HCEC 1CT (cell line): Measurements from ENCODE around the gene TMOD3.
"Not testable (repeated sequence)": the region's sequence is repeated elsewhere in the genome, so short reads cannot be mapped to it uniquely, and the experiment has no call there.

Source experiments
- DNase-seq: peaks from one replicate; pipeline ENCODE4 v3.0.0-alpha.2; 2017

The TMOD3 gene

DNA sequence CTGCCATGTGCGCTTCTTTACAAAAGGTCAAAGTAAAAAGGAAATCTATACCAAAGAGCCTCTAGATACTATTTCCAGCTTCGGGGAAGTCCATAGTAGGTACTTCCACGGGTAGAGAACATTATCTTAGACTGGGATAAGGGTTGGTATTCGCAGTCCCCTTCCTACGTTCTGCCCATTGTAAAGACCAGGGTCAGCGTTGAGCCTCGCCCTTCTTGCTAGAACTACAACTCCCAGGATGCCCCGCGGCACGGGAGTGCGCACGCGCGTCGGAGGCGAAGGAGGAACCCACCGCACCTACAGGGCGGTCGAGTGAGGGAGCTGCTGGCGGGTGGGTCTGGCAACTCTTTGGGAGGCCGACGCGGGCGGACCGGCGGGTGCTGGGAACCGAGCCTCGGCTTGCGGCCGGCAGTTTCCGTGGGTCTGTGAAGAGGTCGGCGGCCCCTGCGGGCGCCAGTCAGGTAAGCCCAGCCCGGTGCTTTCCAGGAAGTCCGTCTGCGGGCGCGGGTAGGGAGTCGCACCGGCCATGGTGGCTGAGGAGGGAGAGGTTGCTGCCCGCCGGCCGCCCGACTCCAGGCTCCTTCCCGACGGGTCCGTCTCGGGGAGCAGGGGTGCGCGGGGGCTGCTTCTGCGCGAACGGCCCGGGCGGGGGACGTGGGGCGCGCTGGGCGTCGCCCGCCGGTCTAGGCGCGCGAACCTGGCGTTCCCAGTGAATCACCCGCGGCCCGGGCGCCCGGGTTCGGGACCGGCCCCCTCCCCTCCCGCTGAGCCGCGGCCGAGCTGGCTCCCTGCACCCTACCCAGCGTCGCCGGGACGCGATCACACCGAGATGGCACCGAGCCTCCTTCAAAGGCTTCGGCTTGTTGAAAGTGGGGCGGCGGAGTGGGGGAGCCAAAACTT lies at the start of gene TMOD3:
TMOD3 (plus strand) TSS at position 278 of the 900 bp plus-strand sequence. CDS start 33,232 bp downstream, outside the sequence.
- peak; percentile 80 for DNase-seq

DNA sequence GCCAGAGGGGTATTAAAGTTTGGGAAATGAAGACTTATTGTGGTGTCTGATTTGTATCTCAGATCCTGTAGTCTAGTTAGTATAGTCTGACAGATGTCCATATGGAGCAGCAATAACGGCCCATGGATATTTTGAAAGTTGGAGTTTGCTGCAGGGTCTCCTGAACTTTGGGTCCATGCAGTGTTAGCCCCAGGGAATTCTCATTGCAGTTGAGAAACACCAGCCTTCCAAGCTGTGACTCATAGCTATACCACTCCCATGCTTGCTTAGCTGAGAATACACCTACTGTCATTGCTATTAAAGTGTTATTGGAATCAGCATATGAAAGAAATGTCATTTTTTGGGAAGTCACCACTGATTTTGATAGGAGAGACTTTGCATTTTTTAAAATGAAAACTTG lies 48.8 kb upstream of the TMOD3 start:
- no peak for DNase-seq

DNA sequence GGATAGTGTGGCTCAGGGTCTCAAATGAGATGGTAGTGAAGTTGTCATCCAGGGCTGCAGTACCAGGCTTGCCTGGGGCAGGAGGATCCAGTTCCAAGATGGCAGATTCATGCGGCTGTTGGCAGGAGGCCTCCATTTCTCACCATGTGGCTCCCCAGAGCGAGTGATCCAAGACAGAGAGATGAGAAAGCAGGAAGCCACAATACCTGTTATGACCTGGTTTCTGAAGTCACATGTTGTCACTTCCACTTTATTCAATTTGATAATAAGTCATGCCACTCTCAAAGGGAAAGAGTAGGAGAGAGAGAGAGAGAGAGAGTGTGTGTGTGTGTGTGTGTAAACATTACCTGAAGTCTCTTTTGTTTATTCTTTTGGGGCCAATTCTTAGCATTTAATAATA lies 47.9 kb upstream of the TMOD3 start:
- DNase-seq: no peak

DNA sequence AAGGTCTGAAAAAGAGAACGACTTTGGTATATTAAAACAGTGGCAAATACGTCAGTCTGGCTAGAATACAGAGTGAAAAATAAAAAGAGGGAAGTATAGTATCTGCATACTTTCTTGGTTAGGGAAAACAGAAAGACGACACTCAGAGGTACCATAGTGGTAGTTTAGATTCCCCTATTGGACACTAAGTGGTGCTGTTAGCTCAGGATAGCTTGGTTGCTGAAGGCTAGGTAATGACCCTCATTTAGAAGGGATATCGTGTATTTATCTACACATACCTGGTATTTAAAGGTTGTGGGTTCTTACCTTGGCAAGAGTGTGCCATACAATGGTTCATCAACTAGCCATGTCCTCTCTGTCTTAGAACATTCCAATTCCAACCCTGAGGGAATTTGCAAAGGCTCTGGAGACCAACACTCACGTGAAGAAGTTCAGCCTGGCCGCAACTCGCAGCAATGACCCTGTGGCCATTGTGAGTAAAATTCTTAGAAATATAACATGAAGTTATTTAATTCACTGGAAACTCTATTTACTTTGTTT lies 47.0 kb upstream of the TMOD3 start:
- DNase-seq: no peak

DNA sequence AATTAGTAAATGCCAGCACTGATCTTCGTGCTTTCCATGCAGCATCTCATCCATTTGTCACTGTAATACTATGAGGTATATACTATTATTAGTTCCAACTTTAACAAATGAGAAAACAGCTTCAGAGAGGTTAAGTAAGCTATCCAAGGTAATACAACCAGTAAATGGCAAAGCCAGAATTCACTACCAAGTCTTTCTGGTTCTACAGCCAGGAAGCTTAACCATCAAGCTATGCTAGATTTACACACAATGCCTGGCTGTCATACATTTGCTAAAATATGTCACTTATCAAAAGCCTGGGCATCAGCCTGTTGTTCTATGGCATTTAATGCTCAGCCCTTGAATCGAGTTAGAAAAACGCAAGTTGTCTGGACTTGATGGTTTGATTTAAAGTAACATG lies 45.5 kb upstream of the TMOD3 start:
- no peak for DNase-seq

DNA sequence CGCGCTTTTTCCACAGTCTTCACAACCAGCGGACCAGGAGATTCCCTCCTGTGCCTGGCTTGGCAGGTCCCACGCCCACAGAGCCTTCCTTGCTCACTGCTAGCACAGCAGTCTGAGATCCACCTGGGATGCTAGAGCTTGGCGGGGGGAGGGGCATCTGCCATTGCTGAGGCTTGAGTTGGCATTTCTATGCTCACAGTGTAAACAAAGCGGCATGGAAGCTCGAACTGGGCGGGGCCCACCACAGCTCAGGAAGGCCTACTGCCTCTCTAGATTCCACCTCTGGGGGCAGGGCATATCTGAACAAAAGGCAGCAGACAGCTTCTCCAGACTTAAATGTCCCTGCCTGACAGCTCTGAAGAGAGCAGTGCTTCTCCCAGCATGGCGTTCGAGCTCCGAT lies 42.3 kb upstream of the TMOD3 start:
- DNase-seq: not testable (repeated sequence)

DNA sequence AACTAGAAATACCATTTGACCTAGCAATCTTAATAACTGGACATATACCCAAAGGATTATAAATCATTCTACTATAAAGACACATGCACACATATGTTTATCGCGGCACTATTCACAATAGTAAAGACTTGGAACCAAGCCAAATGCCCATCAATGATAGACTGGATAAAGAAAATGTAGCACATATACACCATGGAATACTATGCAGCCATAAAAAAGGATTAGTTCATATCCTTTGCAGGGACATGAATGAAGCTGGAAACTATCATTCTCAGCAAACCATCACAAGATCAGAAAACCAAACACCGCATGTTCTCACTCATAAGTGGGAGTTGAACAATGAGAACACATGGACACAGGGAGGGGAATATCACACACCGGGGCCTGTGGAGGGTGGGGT lies 37.0 kb upstream of the TMOD3 start:
- not testable (repeated sequence) for DNase-seq

DNA sequence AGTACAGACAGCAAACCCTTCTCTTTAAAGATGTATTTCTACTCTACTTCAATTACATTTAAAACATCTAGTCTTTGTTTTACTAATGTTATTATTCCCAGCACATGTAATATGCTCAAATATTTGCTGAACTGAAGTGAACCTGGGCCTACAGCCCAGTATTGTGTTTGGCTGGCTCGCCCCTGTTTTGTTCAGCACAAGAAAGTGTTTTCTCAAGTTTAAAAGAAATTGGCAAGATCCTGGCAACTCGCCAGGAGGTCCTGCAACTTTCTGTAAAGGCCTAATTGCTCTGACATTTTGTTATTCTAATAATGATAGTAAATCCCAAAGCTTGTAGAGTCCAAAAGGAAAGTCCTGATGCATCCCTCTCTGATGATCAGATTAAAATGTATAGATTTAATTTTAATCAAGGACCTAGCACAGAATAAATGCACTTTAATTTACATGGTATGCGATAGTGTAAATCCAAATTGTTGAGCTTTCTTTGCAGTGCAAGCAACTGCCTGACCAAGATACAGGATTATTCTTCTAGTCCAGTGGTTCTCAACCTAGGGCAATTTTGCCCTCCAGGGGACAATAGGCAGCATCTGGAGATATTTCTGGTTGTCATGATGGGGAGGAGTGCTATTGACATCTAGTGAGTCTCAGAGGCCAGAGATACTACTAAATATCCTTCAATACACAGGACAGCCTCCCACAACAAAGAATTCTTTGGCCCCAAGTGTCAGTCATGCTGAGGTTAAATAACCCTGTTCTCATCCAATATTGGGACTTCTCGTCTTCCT lies 35.7 kb upstream of the TMOD3 start:
- no peak for DNase-seq

DNA sequence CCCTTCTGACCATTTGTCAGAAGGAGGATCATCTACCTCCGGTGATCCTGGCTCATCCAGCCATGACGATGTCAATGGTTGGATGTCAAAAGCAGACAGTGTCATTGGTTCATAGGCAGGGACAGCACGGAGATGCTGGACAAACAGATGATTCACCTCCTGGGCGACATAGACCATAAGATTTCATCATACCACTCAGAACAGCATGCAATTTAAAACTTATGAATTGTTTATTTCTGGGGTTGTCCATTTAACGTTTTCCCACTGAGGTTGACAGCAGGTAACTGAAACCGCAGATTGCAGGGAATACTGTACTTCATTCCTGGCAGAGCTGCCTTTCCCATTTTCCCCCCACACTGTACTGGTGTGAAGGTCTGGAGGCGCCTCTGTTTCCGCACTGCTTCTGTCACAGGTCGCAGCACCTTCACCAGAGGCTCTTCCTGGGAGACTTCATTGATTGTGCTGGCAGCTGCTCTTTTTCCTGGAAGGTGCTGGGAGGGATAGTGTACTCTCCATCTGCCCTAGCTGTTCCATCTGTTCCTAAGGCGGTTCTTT lies 32.5 kb upstream of the TMOD3 start:
- peak; percentile 24 for DNase-seq

DNA sequence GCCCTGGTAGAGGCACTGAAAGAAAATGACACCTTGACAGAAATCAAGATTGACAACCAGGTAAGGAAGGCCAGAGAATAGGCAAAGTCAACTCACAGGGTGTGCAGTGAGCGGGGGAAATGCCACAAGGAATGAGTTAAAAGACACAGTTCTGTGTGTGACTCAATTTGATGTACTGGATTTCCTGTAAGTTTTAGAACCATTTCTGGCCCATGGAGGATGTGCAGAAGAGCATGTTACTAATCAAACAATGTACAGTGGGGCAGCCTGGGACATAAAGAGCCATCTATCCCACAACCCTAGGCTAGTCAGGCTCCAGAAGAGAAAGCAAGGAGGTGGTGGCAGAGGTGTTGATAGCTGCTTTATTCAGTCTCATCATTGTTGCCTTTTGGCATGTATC lies 31.2 kb upstream of the TMOD3 start:
- no peak for DNase-seq

DNA sequence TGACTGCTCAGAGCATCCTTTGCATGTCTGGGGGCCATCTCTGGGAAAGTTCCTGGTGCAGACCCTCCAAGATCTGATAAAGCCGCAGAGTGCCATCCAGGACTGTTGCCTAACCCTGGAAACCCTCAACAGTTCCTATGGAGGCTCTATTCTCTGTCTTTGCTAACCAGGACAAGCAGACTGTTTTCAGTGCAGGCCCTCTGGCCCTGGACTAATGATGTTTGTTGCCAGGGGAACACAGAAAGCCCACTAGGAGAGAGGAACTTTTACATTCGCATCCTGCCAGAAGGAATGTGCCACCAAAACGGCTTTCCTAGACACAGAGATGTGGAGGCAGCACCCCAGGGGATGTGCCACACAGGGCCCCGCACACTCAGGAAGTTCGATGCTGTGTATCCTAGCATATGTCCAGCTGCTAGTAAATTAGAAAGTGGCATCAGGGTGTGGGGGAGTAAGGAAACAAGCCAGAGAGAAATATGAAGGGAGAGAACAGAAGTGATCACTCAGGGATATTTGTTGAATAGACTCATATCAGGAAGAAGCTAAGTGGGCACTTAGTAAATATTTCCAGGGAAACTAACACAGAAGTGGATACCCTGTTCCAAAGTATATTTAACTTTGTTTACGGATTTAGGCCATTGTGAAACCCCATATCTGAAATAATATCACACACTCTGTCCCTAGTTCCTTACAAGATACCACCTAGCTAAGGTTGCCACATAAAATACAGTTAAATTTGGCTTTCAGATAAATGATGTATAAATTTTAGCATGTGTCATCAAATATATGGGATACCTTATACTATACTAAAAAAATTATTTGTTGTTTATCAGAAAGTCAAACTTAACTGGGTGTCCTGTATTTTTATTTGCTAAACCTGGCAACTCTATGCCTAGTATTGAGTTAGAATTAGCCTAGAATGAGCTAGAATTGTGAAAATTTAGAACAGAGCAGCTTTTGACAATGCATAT lies 29.9 kb upstream of the TMOD3 start:
- DNase-seq: no peak

DNA sequence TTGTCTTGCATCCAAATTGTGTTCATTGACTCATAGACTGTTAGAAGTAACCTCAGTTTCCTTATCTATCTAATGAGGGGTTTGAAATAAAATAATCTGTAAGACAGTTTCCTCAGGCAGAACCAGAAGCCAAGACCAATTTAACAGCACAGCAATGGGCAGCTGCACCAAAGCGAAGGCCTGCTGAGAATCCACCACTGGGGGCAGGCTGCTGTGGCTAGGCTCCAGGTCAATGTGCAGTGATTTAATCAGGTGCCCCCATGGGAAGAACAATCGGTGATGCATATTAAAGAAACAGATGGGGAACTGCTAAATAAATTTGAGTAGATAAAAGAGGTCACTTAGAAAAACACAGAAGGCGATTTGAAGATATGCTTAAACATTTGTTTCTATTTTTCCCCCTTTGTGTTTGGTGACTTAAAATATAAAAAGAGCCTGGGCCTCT lies 28.0 kb upstream of the TMOD3 start:
- peak; percentile 32 for DNase-seq

DNA sequence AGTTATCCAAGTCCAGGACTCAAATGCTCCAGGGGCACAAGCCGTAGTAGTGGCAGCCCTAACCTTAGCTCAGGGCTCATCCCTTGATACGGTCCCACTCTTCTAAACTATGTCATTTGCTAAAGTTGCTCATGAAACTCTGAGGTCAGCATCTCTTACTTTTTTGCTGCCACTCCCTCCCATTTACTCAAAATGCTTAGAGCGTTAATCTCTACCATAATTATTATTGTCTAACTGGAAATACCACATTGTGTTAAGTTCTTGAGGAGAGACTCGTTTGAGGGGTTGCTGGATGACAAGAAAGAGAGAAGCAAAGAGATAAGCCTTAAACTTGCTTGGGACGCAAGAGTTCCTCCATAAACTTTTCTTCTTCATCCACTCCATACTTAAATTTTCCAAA lies 26.9 kb upstream of the TMOD3 start:
- DNase-seq: no peak

DNA sequence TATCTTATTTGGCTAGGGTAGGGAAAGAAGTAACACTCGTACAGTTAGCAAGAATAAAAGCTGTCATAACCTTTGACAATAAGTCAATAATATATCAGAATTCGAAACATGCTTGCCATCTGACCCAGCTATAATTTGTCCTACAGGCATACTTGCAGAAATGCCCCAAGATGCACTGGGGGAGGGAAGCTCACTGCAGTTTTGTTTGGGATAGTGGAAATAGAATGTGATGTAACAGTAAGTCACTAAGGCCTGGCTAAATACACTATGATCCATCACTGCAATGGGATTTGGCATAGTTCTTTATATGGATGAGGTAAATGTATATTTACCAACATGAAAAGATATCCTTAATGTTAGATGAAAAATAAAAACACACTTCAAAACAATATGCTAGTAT lies 25.5 kb upstream of the TMOD3 start:
- peak; percentile 9 for DNase-seq

DNA sequence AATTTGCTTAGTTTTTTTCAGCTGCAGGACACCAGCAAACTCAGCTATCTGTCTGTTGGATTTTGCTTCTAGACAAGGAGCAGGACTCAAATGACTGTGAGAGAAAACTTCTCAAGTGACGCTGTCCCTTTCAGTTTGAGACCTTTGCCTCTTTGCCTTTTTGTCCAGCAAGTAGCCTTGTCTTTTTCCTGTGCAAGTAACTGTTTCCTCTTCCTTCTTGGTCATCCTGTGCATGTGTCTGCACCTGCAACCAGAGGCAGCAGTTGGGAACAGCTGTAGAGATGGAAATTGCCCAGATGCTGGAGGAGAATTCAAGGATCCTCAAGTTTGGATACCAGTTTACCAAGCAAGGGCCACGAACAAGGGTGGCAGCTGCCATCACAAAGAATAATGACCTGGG lies 23.3 kb upstream of the TMOD3 start:
- DNase-seq: no peak

DNA sequence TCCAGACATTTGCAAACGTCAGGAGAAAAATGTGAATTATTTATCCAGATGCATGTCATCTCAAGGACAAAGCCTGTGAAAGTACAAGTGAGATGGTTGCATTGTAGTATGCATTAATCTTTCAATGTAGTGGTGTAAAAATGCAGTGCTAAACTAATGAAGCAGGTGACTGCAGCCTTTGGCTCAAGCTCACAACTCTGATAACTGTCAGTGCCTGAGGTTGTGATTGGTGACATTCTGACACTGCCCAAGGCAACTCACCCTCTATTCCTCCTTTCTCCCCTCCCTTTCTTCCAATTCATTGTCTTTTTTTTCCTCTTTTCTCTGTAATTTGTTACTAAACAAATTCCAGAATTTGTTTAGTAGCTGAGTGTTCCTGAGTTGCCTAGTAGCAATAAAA lies 20.0 kb upstream of the TMOD3 start:
- no peak for DNase-seq

DNA sequence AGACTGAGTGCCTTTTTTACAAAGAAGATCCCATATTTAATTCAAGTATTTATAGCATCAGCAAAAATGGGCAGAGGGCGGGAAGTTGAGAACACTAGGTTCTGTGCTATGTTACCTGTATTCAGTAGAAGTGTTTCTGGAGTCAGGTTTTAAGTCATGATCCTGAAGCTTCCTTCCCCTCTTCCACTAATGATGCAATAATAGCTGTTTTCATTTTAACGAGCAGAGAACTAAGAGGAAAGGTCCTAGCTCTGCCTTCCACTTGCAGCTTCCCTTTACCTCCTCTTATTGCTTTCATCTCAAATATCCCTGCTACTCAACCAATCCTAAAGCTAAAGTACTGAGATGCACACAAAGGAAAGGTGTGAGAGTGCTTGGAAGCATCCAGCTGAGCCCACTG lies 16.9 kb upstream of the TMOD3 start:
- no peak for DNase-seq

DNA sequence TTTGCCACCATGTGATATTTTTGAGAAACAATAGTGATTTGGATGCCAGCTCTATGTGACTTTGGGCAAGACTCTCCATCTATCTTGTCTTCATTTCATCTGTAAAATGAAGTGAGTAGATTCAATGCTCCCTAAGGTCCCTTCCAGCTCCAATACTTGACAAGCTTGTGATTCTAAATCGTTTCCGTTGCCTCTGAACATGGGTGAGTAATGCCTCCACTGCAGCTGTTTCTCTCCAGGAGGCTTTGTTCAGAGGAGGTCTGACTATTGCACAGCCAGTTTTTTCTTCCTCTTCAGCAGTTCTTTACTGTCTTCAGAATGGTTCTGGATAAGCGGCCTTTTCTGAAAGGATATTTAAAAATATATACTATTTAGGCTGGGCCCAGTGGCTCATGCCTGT lies 14.8 kb upstream of the TMOD3 start:
- DNase-seq: no peak

DNA sequence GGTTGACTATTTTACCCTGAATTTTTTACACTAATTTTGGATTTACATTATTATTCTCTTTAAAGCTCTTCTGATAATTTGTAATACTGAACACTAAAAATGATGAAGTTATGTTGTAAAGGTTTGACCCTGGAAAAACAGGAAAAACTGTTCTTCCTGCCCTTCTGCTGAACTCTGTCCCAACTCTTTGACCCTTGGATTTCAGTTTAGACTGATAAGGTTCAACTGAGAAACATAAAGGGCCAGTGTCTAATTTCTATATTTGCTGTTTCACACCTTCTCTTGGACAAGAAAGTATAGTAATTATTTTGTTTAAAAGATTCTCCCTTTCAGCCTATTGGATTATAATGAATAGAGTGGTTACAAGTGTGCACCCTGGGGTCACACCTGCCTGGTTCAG lies 12.8 kb upstream of the TMOD3 start:
- DNase-seq: no peak

DNA sequence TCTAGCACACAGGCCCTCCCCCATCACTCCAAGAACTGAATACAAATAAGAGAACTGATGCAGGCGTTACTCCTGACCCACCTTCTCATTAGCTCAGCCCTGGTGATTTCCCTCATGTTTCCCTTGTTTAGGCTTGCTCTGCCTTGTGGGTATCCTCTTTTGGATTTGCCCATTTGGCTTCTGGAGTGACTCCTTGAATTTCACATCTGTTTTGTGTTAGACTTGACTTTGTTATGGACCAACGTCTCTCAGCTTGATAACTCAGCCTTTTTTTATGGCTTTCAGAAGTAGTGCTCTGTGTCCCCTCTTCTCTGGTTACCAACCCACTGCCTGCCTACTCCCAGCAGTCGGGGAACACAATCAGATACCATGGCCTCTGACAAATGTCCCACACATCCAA lies 11.3 kb upstream of the TMOD3 start:
- no peak for DNase-seq

DNA sequence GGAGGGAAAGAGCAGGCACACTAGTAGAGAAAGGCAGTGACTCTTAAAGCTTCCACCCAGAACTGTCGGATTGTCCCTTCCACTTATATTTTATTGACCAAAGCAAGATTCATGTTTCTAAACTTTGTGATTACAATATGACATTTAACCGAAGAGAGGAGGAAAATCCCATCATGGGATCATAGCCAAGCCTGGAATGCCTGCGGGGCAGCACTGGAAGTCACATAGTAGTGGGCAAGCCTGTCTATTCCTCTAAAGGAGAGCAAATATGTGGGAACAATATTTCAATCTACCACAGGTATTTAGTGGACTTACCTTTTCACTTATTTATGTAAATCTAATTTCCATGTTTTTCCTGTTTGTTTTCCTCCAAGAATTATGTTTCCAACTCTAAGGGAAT lies 3.8 kb upstream of the TMOD3 start:
- no peak for DNase-seq
